IPS-18c (cell line): ENCODE data around the gene CHCHD6.

Experiments
- H3K4me3 ChIP-seq: 2 replicates; pipeline ENCODE4 v1.7.0; 2013; ENCODE audit warnings: low read depth, mild to moderate bottlenecking, low read length, moderate library complexity; ENCODE audit not compliant: insufficient read depth
- H3K9me3 ChIP-seq: one replicate; pipeline ENCODE4 v1.6.1; 2013; ENCODE audit warnings: mild to moderate bottlenecking, low read length, moderate library complexity; ENCODE audit not compliant: control insufficient read depth, insufficient read depth

CHCHD6 gene

GRCh38 chr3:126749547-126749875 lies 45.5 kb downstream of the CHCHD6 start:
- no peaks in the 10 kb centered on the region for H3K9me3 ChIP-seq
- H3K4me3 ChIP-seq: no peak overlapping the region

- no peaks in the 10 kb centered on the region for H3K9me3 ChIP-seq
- no peak overlapping the region for H3K4me3 ChIP-seq
Measured at GRCh38 chr3:126749931-126750755, 46.1 kb downstream of the CHCHD6 start.

GRCh38 chr3:126750756-126751121 lies 46.7 kb downstream of the CHCHD6 start:
- Histone ChIP-seq H3K9me3 (no peaks in the 10 kb centered on the region), H3K4me3 (no peak overlapping the region)

GRCh38 chr3:126751611-126752302 lies 47.7 kb downstream of the CHCHD6 start:
- no peaks in the 10 kb centered on the region for H3K9me3 ChIP-seq
- no peak overlapping the region for H3K4me3 ChIP-seq

- Histone ChIP-seq H3K4me3 (no peak overlapping the region), H3K9me3 (no peaks in the 10 kb centered on the region)
Measured at GRCh38 chr3:126752303-126753190, 48.5 kb downstream of the CHCHD6 start.

- H3K4me3 ChIP-seq: no peak overlapping the region
- H3K9me3 ChIP-seq: no peaks in the 10 kb centered on the region
Measured at GRCh38 chr3:126753191-126754160, 49.4 kb downstream of the CHCHD6 start.

GRCh38 chr3:126755866-126756265 lies 51.8 kb downstream of the CHCHD6 start:
- Histone ChIP-seq H3K9me3 (no peaks in the 10 kb centered on the region), H3K4me3 (no peak overlapping the region)

GRCh38 chr3:126758026-126758425 lies 54.0 kb downstream of the CHCHD6 start:
- Histone ChIP-seq H3K4me3 (no peak overlapping the region), H3K9me3 (no peaks in the 10 kb centered on the region)

GRCh38 chr3:126758882-126759281 lies 54.8 kb downstream of the CHCHD6 start:
- no peaks in the 10 kb centered on the region for H3K9me3 ChIP-seq
- H3K4me3 ChIP-seq: no peak overlapping the region

- no peak overlapping the region for H3K4me3 ChIP-seq
- H3K9me3 ChIP-seq: no peaks in the 10 kb centered on the region
Measured at GRCh38 chr3:126760541-126760940, 56.5 kb downstream of the CHCHD6 start.

- H3K9me3 ChIP-seq: no peaks in the 10 kb centered on the region
- H3K4me3 ChIP-seq: no peak overlapping the region
Measured at GRCh38 chr3:126763035-126763434, 59.0 kb downstream of the CHCHD6 start.

- no peak overlapping the region for H3K4me3 ChIP-seq
- H3K9me3 ChIP-seq: no peaks in the 10 kb centered on the region
Measured at GRCh38 chr3:126765187-126766069, 61.4 kb downstream of the CHCHD6 start.

- peaks cover 2% of the 10 kb centered on the region for H3K9me3 ChIP-seq
- no peak overlapping the region for H3K4me3 ChIP-seq
Measured at GRCh38 chr3:126766653-126767052, 62.6 kb downstream of the CHCHD6 start.

GRCh38 chr3:126768903-126769302 lies 64.9 kb downstream of the CHCHD6 start:
- H3K9me3 ChIP-seq: peaks cover 2% of the 10 kb centered on the region

GRCh38 chr3:126770096-126770495 lies 66.1 kb downstream of the CHCHD6 start:
- peaks cover 2% of the 10 kb centered on the region for H3K9me3 ChIP-seq
- H3K4me3 ChIP-seq: no peak overlapping the region

More at GRCh38 chr3:126768903-126769302, 64.9 kb downstream of the CHCHD6 start:
- no peak overlapping the region for H3K4me3 ChIP-seq

GRCh38 chr3:126773167-126773566 lies 69.1 kb downstream of the CHCHD6 start:
- Histone ChIP-seq H3K9me3 (peaks cover 2% of the 10 kb centered on the region), H3K4me3 (no peak overlapping the region)
